HepG2 (cell line): ENCODE data around the gene RWDD4. TPM values are rescaled to one million over a fixed set of nuclear protein-coding genes. Genes with fewer than 3 reads are reported as not detected.

ENCODE experiments used
- ADNP ChIP-seq: sonication (generic); formaldehyde crosslinking; IDR thresholded peaks from 2 replicates; pipeline ENCODE4 v1.4.0; 2020; ENCODE audit warnings: missing genetic modification reagents
- FOXO1 ChIP-seq: sonication (generic); formaldehyde crosslinking; IDR thresholded peaks from 2 replicates; pipeline ENCODE4 v1.4.0; 2020; ENCODE audit warnings: missing genetic modification reagents
- HMG20A ChIP-seq: IDR thresholded peaks from 2 replicates; pipeline ENCODE4 v1.6.1; 2016; ENCODE audit warnings: borderline replicate concordance
- MEIS1 ChIP-seq: sonication (generic); formaldehyde crosslinking; IDR thresholded peaks from 2 replicates; pipeline ENCODE4 v1.9.0; 2021; ENCODE audit warnings: mild to moderate bottlenecking, missing genetic modification reagents, moderate library complexity, borderline replicate concordance
- NCOA2 ChIP-seq: sonication (generic); formaldehyde crosslinking; IDR thresholded peaks from 2 replicates; pipeline ENCODE4 v1.8.0; 2022; ENCODE audit warnings: inconsistent platforms
- NCOA5 ChIP-seq: sonication (generic); formaldehyde crosslinking; IDR thresholded peaks from 2 replicates; pipeline ENCODE4 v1.4.0; 2020; ENCODE audit warnings: missing genetic modification reagents
- POGZ ChIP-seq: sonication (generic); formaldehyde crosslinking; IDR thresholded peaks from 2 replicates; pipeline ENCODE4 v1.4.0; 2020; ENCODE audit warnings: mild to moderate bottlenecking, missing genetic modification reagents
- PPARG ChIP-seq: conservative IDR thresholded peaks from 2 replicates; pipeline ENCODE4 v1.6.1; 2016; ENCODE audit warnings: missing biosample characterization, missing genetic modification reagents
- SAP130 ChIP-seq: IDR thresholded peaks from 2 replicates; pipeline ENCODE4 v1.6.1; 2016; ENCODE audit warnings: low read depth
- SOX6 ChIP-seq, 2 experiments: fragments of 450-650 bp in 1 of 2; sonication (generic) in 1 of 2; formaldehyde crosslinking in 1 of 2; IDR thresholded peaks; 2 replicates each; pipeline versions ENCODE4 v1.4.0 to v1.6.1; 2017 to 2020; ENCODE audit warnings: antibody characterized with exemption in 1 of 2, mild to moderate bottlenecking in 1 of 2, missing genetic modification reagents in 1 of 2
- THAP8 ChIP-seq: sonication (generic); formaldehyde crosslinking; IDR thresholded peaks from 2 replicates; pipeline ENCODE4 v1.5.1; 2020; ENCODE audit warnings: missing genetic modification reagents, mild to moderate bottlenecking, borderline replicate concordance
- ZMAT3 ChIP-seq: sonication (generic); formaldehyde crosslinking; conservative IDR thresholded peaks from 2 replicates; pipeline ENCODE4 v1.7.0; 2021; ENCODE audit warnings: missing genetic modification reagents
- ZNF558 ChIP-seq: sonication (generic); formaldehyde crosslinking; IDR thresholded peaks from 2 replicates; pipeline ENCODE4 v1.9.0; 2022; ENCODE audit warnings: mild to moderate bottlenecking, missing genetic modification reagents, borderline replicate concordance
- ZNF614 ChIP-seq: IDR thresholded peaks from 2 replicates; pipeline ENCODE4 v1.6.1; 2018; ENCODE audit warnings: missing biosample characterization, missing genetic modification reagents, inconsistent platforms, borderline replicate concordance
- ZSCAN29 ChIP-seq: sonication (generic); formaldehyde crosslinking; conservative IDR thresholded peaks from 2 replicates; pipeline ENCODE4 v1.4.0; 2020; ENCODE audit warnings: mild to moderate bottlenecking, missing genetic modification reagents
- polyA plus RNA-seq, 8 experiments: library from polyadenylated mRNA; depleted of rRNA in 3 of 8; stranded (reverse) in 7 of 8; unstranded in 1 of 8; fragments of >200 nt; fragmentation: Illumina TruSeq in 4 of 8; extraction: Trizol in 4 of 8; gene quantifications; 2 replicates each; pipeline versions ENCODE4 v1.2.1 to v1.2.3, GENCODE V29; 2011 to 2016; ENCODE audit warnings: low read depth in 4 of 8, missing spikeins in 1 of 8, mixed read lengths in 1 of 8; ENCODE audit not compliant: insufficient read depth in 1 of 8
- total RNA-seq, 5 experiments: library from RNA; depleted of rRNA; stranded (reverse); fragments of >200 nt; fragmentation: Illumina TruSeq; extraction: Trizol; gene quantifications; 2 replicates each; pipeline ENCODE4 v1.2.3, GENCODE V29; 2016; ENCODE audit warnings: low read depth in 1 of 5
- TF ChIP-seq, protein P1 (sequence below): IDR thresholded peaks from 2 replicates; pipeline ENCODE4 v1.6.1; 2016; ENCODE audit warnings: low read depth
- TF ChIP-seq, protein P2 (sequence below), 2 experiments: sonication (generic) in 1 of 2; formaldehyde crosslinking in 1 of 2; IDR thresholded peaks; 2 replicates each; pipeline versions ENCODE4 v1.4.0 to v1.6.1; 2018 to 2020; ENCODE audit warnings: missing genetic modification reagents in 2 of 2, borderline replicate concordance in 1 of 2, low read depth in 1 of 2, mild to moderate bottlenecking in 1 of 2, missing biosample characterization in 1 of 2
- TF ChIP-seq, protein P3 (sequence below): sonication (generic); formaldehyde crosslinking; IDR thresholded peaks from 2 replicates; pipeline ENCODE4 v1.4.0; 2020; ENCODE audit warnings: mild to moderate bottlenecking, missing genetic modification reagents, borderline replicate concordance
- TF ChIP-seq, protein P4 (sequence below): sonication (generic); formaldehyde crosslinking; conservative IDR thresholded peaks from 2 replicates; pipeline ENCODE4 v1.8.1; 2023; ENCODE audit warnings: missing genetic modification reagents

RWDD4 gene
- total and polyA plus RNA-seq, 2 of the 13 experiments (the other 11 are each of a cell fraction or from before 2014, with no cell fraction given) = 10.2 to 25.4 TPM

DNA sequence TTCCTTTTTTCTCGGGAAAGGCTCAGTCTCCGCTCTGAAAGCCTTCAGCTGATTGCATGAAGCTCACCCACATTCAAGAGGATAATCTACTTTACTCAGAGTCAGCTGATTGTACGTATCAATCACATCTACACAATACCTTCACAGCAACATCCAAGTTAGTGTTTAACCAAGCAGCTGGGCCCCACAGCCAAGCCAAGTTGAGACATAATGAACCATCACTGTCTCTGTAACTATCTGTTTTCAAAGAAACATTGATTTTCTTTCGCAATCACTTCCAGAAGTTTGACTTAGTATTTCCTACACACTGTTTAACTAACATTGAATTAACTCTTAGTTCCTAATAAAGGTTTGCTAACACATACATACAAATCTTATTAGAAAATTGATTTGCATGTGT is 40.3 kb downstream of the RWDD4 start (continued):
- TF ChIP-seq, protein P1, sequence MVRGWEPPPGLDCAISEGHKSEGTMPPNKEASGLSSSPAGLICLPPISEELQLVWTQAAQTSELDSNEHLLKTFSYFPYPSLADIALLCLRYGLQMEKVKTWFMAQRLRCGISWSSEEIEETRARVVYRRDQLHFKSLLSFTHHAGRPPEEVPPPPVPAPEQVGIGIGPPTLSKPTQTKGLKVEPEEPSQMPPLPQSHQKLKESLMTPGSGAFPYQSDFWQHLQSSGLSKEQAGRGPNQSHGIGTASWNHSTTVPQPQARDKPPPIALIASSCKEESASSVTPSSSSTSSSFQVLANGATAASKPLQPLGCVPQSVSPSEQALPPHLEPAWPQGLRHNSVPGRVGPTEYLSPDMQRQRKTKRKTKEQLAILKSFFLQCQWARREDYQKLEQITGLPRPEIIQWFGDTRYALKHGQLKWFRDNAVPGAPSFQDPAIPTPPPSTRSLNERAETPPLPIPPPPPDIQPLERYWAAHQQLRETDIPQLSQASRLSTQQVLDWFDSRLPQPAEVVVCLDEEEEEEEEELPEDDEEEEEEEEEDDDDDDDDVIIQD (CRISPR knock-in tag) = 0 out of 2 replicates have a peak, but pooled peaks have one; percentile 27
- TF ChIP-seq HMG20A (CRISPR knock-in tag) = peak; percentile 88
- TF ChIP-seq ZMAT3 (CRISPR knock-in tag) = no peak
- TF ChIP-seq POGZ (CRISPR knock-in tag) = peak; percentile 26; the same call in 1 of the 2 replicates
- TF ChIP-seq, protein P2, sequence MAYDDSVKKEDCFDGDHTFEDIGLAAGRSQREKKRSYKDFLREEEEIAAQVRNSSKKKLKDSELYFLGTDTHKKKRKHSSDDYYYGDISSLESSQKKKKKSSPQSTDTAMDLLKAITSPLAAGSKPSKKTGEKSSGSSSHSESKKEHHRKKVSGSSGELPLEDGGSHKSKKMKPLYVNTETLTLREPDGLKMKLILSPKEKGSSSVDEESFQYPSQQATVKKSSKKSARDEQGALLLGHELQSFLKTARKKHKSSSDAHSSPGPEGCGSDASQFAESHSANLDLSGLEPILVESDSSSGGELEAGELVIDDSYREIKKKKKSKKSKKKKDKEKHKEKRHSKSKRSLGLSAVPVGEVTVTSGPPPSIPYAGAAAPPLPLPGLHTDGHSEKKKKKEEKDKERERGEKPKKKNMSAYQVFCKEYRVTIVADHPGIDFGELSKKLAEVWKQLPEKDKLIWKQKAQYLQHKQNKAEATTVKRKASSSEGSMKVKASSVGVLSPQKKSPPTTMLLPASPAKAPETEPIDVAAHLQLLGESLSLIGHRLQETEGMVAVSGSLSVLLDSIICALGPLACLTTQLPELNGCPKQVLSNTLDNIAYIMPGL (CRISPR knock-in tag; IDR thresholded peaks at IDR 0.05; ENCODE audit: borderline replicate concordance in 1 of 2, low read depth in 1 of 2) = no peak
- TF ChIP-seq MEIS1 = peak; percentile 30; the same call in 1 of the 2 replicates
- TF ChIP-seq PPARG (CRISPR knock-in tag) = peak; percentile 60
- no peak for TF ChIP-seq ADNP (CRISPR knock-in tag)
- no peak for TF ChIP-seq ZNF558 (CRISPR knock-in tag)
- TF ChIP-seq, protein P3, sequence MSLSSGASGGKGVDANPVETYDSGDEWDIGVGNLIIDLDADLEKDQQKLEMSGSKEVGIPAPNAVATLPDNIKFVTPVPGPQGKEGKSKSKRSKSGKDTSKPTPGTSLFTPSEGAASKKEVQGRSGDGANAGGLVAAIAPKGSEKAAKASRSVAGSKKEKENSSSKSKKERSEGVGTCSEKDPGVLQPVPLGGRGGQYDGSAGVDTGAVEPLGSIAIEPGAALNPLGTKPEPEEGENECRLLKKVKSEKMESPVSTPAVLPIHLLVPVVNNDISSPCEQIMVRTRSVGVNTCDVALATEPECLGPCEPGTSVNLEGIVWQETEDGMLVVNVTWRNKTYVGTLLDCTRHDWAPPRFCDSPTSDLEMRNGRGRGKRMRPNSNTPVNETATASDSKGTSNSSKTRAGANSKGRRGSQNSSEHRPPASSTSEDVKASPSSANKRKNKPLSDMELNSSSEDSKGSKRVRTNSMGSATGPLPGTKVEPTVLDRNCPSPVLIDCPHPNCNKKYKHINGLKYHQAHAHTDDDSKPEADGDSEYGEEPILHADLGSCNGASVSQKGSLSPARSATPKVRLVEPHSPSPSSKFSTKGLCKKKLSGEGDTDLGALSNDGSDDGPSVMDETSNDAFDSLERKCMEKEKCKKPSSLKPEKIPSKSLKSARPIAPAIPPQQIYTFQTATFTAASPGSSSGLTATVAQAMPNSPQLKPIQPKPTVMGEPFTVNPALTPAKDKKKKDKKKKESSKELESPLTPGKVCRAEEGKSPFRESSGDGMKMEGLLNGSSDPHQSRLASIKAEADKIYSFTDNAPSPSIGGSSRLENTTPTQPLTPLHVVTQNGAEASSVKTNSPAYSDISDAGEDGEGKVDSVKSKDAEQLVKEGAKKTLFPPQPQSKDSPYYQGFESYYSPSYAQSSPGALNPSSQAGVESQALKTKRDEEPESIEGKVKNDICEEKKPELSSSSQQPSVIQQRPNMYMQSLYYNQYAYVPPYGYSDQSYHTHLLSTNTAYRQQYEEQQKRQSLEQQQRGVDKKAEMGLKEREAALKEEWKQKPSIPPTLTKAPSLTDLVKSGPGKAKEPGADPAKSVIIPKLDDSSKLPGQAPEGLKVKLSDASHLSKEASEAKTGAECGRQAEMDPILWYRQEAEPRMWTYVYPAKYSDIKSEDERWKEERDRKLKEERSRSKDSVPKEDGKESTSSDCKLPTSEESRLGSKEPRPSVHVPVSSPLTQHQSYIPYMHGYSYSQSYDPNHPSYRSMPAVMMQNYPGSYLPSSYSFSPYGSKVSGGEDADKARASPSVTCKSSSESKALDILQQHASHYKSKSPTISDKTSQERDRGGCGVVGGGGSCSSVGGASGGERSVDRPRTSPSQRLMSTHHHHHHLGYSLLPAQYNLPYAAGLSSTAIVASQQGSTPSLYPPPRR (CRISPR knock-in tag) = peak; percentile 85; the same call in 1 of the 2 replicates
- TF ChIP-seq NCOA5 (CRISPR knock-in tag) = no peak
- TF ChIP-seq, protein P4, sequence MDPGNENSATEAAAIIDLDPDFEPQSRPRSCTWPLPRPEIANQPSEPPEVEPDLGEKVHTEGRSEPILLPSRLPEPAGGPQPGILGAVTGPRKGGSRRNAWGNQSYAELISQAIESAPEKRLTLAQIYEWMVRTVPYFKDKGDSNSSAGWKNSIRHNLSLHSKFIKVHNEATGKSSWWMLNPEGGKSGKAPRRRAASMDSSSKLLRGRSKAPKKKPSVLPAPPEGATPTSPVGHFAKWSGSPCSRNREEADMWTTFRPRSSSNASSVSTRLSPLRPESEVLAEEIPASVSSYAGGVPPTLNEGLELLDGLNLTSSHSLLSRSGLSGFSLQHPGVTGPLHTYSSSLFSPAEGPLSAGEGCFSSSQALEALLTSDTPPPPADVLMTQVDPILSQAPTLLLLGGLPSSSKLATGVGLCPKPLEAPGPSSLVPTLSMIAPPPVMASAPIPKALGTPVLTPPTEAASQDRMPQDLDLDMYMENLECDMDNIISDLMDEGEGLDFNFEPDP (CRISPR knock-in tag) = no peak
- no peak for TF ChIP-seq SOX6 (IDR thresholded peaks at IDR 0.05)
- peak; percentile 97 for TF ChIP-seq SOX6 (CRISPR knock-in tag; IDR thresholded peaks at IDR 0.05)
- TF ChIP-seq THAP8 (CRISPR knock-in tag) = no peak
- peak; percentile 82 for TF ChIP-seq FOXO1
- peak; percentile 90 for TF ChIP-seq NCOA2
- TF ChIP-seq ZSCAN29 (CRISPR knock-in tag) = peak; percentile 68
- peak; percentile 80 for TF ChIP-seq SAP130 (CRISPR knock-in tag)
- 0 out of 2 replicates have a peak, but pooled peaks have one; percentile 53 for TF ChIP-seq ZNF614 (CRISPR knock-in tag)
